Pulmonary artery endothelial cell (primary cell): ENCODE data around the gene CAT. TPM values are rescaled to one million over a fixed set of nuclear protein-coding genes. Genes with fewer than 3 reads are reported as not detected.
"Not testable (repeated sequence)": the region's sequence is repeated elsewhere in the genome, so short reads cannot be mapped to it uniquely, and the experiment has no call there.

Experiments used
- DNase-seq: peaks from one replicate; pipeline ENCODE4 v3.0.0-alpha.2; 2011; ENCODE audit warnings: low read depth, low spot score
- total RNA-seq: library from RNA; depleted of rRNA; stranded (reverse); fragments of >200 nt; gene quantifications from 2 replicates; pipeline ENCODE4 v1.2.3, GENCODE V29; 2014

The CAT gene
- total RNA-seq: 45.9 and 58.4 TPM in 2 replicates

GRCh38 chr11:34438529-34439507, at the start of gene CAT:
Gene CAT (plus strand): TSS chr11:34438934. CDS start chr11:34439014, 80 bp downstream.
- peak; percentile 92 for DNase-seq

- no peak for DNase-seq
These were observed 43.9 kb upstream of the CAT start for GRCh38 chr11:34394771-34395300.

- DNase-seq: peak; percentile 19
These were observed 42.7 kb upstream of the CAT start for GRCh38 chr11:34395916-34396550.

DNA sequence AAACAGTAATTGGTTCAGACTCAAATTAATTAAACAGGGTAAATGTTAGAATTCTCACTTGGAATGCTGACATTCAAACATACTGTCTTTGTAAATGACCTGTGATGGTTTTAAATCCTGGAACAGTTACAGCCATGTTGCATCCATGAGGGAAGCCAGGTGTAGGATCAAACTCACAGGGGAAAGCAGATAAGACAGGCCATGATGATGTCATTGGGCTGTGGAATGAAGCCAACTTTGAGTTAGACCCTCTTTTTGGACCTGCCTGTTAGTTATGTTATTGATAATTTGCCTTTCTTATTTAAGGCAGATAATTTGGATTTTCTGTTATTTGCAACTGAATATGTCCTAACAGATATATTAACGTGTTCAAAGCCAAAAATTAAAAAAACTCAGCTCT, 41.6 kb upstream of the CAT start:
- no peak for DNase-seq

GRCh38 chr11:34397811-34398210, 40.9 kb upstream of the CAT start:
- DNase-seq: no peak

GRCh38 chr11:34403431-34403830, 35.3 kb upstream of the CAT start:
- no peak for DNase-seq

GRCh38 chr11:34404280-34404679, 34.5 kb upstream of the CAT start:
- no peak for DNase-seq

DNA sequence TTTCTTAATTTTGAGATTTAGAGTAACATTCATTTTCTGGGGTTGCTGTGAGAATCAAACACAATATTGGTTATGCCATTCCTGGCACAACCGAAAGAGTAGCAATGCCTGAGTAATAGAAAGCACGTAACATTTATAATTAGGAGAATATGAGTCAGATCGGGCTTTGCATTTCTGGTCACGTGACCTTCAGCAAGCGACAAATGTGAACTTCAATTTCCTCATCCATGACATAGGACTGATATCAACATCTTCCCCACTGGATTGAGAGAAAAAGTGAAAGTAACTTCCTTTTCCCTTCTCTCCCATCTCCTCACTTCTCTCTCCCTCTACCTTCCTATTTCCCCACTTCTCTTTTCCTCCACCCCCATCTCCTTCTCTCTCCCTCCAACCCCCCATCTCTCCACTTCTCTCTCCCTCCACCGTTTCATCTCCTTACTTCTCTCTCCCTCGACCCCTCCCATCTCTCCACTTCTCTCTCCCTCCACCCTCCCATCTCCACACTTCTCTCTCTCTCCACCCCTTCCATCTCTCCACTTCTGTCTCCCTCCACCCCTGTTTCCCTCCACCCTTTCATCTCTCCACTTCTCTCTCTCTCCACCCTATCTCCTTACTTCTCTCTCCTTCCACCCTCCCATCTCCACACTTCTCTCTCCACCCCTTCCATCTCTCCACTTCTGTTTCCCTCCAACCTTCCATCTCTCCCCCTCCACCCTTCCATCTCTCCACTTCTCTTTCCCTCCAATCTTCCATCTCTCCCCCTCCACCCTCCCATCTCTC, 33.5 kb upstream of the CAT start:
- no peak for DNase-seq

- DNase-seq: no peak
These were observed 32.3 kb upstream of the CAT start for GRCh38 chr11:34406413-34406812.

DNA sequence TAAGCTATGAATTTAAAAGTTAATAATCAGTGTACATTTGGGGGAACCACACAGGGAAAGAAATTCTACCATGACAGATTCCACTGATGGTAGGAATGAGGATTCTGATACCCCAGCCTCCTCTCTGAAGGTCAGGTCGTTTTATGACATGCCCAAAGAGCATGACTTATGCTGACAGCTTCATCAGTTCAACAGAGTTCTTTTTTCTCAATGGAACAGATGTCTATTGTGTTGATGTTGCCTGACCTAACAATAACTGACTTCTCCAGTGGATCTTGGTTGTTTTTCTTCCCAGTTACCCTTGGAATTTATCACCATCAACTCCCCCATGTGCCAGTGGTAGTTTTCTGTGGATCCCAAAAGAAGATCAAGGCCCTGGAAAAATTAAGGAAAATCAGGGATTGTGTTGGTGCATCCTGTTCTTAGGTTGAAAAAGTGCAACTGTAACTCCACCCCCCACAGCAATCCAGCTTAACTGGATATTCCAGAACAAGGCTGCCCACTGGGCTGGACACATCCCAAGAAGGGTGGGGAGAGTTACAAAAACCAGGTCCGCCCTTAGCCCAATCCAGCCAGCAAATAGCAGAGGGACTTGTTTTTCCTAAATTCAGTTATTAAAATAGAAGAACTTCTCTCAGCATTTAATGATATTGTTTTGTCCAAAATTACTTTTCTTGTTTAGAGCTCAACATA, 31.5 kb upstream of the CAT start:
- DNase-seq: no peak

DNA sequence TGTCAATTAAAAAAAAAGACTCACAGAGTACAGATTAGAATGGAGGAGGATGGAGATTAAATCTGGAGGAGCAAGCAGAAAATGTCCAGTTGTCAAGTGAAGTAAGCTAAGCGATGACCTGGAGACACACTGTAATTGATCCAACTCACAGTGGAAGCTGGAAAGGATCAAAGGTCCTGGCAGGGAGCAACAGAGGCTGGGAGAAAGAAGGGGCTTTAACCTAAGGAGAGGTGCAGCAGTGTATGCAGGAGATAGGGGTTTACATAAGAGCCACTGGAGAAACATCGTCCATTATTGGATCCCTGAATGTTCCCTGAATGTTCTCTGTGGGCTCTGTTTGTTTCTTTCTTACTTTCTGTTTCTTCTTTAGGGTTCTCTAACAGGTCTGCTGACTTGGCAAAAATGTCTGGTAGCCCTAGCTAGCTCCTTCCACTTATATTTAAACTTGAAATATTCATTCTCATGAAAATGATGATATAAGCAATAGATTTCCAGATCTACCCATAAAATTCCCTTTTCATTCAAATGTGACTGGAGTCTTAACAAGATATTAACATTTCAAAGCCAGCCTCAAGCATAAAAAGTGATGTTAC, 30.1 kb upstream of the CAT start:
- no peak for DNase-seq

DNA sequence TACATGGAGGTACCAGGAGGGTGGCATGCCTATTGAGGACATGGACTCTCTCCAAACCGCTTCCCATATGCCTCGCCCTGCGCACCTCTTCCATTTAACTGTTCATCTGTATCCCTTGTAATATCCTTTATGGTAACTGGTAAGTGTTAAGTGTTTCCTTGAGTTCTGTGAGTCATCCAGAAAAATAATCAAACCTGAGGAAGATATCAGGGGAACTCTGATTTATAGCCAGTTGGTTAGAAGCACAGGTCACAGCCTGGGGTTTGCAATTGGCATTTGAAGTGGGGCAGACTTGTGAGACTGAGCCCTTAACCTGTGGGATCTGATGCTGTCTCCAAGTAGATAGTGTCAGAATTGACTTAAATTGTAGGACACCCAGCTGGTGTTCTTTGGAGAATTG, 27.6 kb upstream of the CAT start:
- no peak for DNase-seq

DNA sequence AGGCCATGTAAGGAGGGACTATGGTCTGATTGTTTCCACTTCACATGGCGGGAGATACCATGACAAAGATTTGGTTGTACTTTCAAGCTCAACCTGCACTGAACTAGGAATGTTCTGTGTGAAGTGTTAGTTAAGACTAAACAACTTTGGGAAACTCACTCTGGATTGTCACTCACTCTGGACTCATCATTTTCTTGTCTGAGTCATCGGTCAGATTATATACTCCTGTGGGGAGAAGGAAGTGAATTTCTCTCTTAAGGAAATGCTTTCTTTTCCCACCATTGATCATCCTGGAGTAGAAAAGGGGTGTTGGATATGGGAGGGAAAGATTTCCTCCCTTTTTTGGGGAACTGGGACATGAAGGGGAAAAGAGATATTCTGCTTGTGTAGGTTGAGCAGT, 26.9 kb upstream of the CAT start:
- DNase-seq: no peak

DNA sequence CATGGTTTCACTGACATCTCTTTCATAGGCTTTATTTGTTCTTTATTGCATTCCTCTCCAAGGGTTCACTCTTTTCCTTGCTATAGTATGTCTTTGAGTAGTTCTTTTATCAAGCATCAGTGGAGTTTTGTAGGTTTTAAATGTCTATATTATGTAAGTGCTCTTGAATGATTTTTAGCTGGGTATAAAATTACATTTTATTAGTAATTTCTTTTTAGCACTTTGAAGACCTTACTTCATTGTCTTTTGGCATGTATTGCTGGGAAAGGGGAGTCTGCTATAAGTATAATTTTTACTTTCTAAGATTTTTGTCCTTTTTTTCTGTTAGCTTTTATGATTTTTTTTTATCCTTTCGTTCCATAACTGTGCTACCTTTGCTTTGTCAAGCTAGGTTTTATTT, 25.5 kb upstream of the CAT start:
- DNase-seq: no peak

- no peak for DNase-seq
These were observed 23.2 kb upstream of the CAT start for GRCh38 chr11:34415538-34415937.

GRCh38 chr11:34416088-34416487, 22.6 kb upstream of the CAT start:
- no peak for DNase-seq

DNA sequence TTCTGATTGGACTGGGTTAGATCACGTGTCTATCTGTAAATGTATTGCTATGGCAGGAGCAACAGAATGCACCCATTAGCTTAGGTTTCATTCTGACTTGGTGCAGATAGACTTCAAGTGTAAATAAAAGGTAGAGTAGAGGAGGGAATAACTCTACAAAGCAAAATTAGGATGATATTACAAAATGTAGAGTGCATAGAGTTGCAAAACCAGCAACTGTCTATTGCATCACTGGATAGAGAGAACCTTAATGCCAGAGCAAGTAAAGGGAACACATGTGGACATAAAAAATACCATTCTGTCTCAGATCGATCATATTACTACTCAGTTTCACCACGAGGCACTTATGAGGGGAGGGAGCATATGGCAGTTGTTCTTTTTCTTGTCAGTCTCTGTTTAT, 22.0 kb upstream of the CAT start:
- DNase-seq: no peak

GRCh38 chr11:34417202-34417601, 21.5 kb upstream of the CAT start:
- no peak for DNase-seq

- no peak for DNase-seq
These were observed 19.6 kb upstream of the CAT start for GRCh38 chr11:34419158-34419557.

GRCh38 chr11:34423300-34423699, 15.4 kb upstream of the CAT start:
- DNase-seq: no peak

DNA sequence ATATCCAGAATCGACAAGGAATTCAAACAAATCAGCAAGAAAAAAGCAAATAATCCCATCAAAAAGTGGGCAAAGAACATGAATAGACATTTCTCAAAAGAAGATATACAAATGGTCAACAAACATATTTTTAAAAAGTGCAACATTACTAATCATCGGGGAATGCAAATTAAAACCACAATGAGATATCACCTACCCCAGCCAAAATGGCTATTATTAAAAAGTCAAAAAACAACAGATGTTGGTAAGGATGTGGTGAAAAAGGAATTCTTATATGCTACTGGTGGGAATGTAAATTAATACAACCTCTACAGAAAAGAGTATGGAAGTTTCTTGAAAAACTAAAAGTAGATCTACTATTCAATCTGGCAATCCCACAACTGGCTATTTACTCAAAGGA, 13.9 kb upstream of the CAT start:
- not testable (repeated sequence) for DNase-seq
